Memory B cell (primary cell): ENCODE results near the gene TM9SF1.
"Not testable (repeated sequence)": the region's sequence is repeated elsewhere in the genome, so short reads cannot be mapped to it uniquely, and the experiment has no call there.

ENCODE experiments used
- ATAC-seq: fragments of 150-1000 bp; cut with Tn5 transposase; 2 replicates; pipeline ENCODE4 v1.10.0; 2021; ENCODE audit warnings: low read depth, mild to moderate bottlenecking, moderate library complexity
- DNase-seq, 2 donors: peaks; one replicate each; pipeline ENCODE4 v3.0.0; 2022; ENCODE audit warnings: low spot score in 2 of 2
- H3K27ac Mint-ChIP-seq: one replicate; pipeline ENCODE4 v1.8.0; 2022; ENCODE audit warnings: mild to moderate bottlenecking, moderate library complexity, mixed read lengths
- H3K27me3 Mint-ChIP-seq: one replicate; pipeline ENCODE4 v1.8.0; 2022; ENCODE audit warnings: mixed read lengths
- H3K36me3 Mint-ChIP-seq: one replicate; pipeline ENCODE4 v1.8.0; 2022; ENCODE audit warnings: mild to moderate bottlenecking, mixed read lengths
- H3K4me1 Mint-ChIP-seq: one replicate; pipeline ENCODE4 v1.8.0; 2022; ENCODE audit warnings: mixed read lengths
- H3K4me3 Mint-ChIP-seq: one replicate; pipeline ENCODE4 v1.8.0; 2022; ENCODE audit warnings: mild to moderate bottlenecking, moderate library complexity, mixed read lengths
- H3K9me3 Mint-ChIP-seq: one replicate; pipeline ENCODE4 v1.8.0; 2022; ENCODE audit warnings: mixed read lengths

Gene TM9SF1

GRCh38 chr14:24213866-24214662, 18.8 kb upstream of the TM9SF1 start:
- Mint-ChIP-seq H3K4me1 (peaks cover 33% of the 10 kb centered on the region), H3K9me3 (no peaks in the 10 kb centered on the region), H3K4me3 (peak overlapping the region; percentile 95), H3K36me3 (peaks cover 16% of the 10 kb centered on the region), H3K27ac (peak overlapping the region; percentile 99), H3K27me3 (no peaks in the 10 kb centered on the region)
- no peak for DNase-seq
- ATAC-seq = no peak

GRCh38 chr14:24212924-24213865, 18.0 kb upstream of the TM9SF1 start, which contains the start of gene CHMP4A:
Gene CHMP4A (minus strand): TSS chr14:24213488. CDS start chr14:24213439, 49 bp downstream.
- Mint-ChIP-seq H3K36me3 (peaks cover 19% of the 10 kb centered on the region), H3K4me1 (peaks cover 33% of the 10 kb centered on the region)

GRCh38 chr14:24211311-24211710, 16.1 kb upstream of the TM9SF1 start:
- no peak for ATAC-seq
- H3K4me3 Mint-ChIP-seq = no peak overlapping the region
- H3K4me1 Mint-ChIP-seq = peaks cover 37% of the 10 kb centered on the region
- H3K9me3 Mint-ChIP-seq = no peaks in the 10 kb centered on the region
- H3K27me3 Mint-ChIP-seq = no peaks in the 10 kb centered on the region
- DNase-seq = no peak
- H3K27ac Mint-ChIP-seq = peak overlapping the region; percentile 99
- peaks cover 26% of the 10 kb centered on the region for H3K36me3 Mint-ChIP-seq

More at GRCh38 chr14:24212924-24213865, 18.0 kb upstream of the TM9SF1 start, which contains the start of gene CHMP4A:
- no peaks in the 10 kb centered on the region for H3K9me3 Mint-ChIP-seq
- H3K27ac Mint-ChIP-seq = peak within 1 kb of the TSS; percentile 99
- peak within 1 kb of the TSS; percentile 95 for H3K4me3 Mint-ChIP-seq
- no peaks in the 10 kb centered on the region for H3K27me3 Mint-ChIP-seq
- peak; percentile 76 for ATAC-seq
- DNase-seq = peak; percentile 85 to 91

- H3K4me1 Mint-ChIP-seq = peaks cover 33% of the 10 kb centered on the region
- H3K36me3 Mint-ChIP-seq = peaks cover 45% of the 10 kb centered on the region
- H3K9me3 Mint-ChIP-seq = peaks cover 6% of the 10 kb centered on the region
- H3K4me3 Mint-ChIP-seq = no peak overlapping the region
- DNase-seq (no peak), ATAC-seq (no peak)
- no peak overlapping the region for H3K27ac Mint-ChIP-seq
- no peaks in the 10 kb centered on the region for H3K27me3 Mint-ChIP-seq
Measured at GRCh38 chr14:24207625-24208024, 12.4 kb upstream of the TM9SF1 start.

- Mint-ChIP-seq H3K4me1 (peaks cover 33% of the 10 kb centered on the region), H3K27ac (no peak overlapping the region), H3K9me3 (peaks cover 6% of the 10 kb centered on the region), H3K27me3 (no peaks in the 10 kb centered on the region), H3K4me3 (no peak overlapping the region), H3K36me3 (peaks cover 48% of the 10 kb centered on the region)
- ATAC-seq (no peak), DNase-seq (no peak)
Measured at GRCh38 chr14:24207104-24207551, 11.9 kb upstream of the TM9SF1 start.

- Mint-ChIP-seq H3K4me3 (no peak overlapping the region), H3K27ac (no peak overlapping the region), H3K36me3 (peaks cover 50% of the 10 kb centered on the region)
Measured at GRCh38 chr14:24206260-24207103, 11.2 kb upstream of the TM9SF1 start.

GRCh38 chr14:24204163-24205146, 9.2 kb upstream of the TM9SF1 start:
- H3K27me3 Mint-ChIP-seq = no peaks in the 10 kb centered on the region
- H3K4me3 Mint-ChIP-seq = no peak overlapping the region
- H3K4me1 Mint-ChIP-seq = peaks cover 25% of the 10 kb centered on the region
- DNase-seq = no peak
- H3K27ac Mint-ChIP-seq = peak overlapping the region; percentile 5
- H3K36me3 Mint-ChIP-seq = peaks cover 49% of the 10 kb centered on the region
- no peak for ATAC-seq
- peaks cover 6% of the 10 kb centered on the region for H3K9me3 Mint-ChIP-seq

More at GRCh38 chr14:24206260-24207103, 11.2 kb upstream of the TM9SF1 start:
- Mint-ChIP-seq H3K4me1 (peaks cover 30% of the 10 kb centered on the region), H3K27me3 (no peaks in the 10 kb centered on the region), H3K9me3 (peaks cover 6% of the 10 kb centered on the region)
- ATAC-seq (no peak), DNase-seq (no peak)

GRCh38 chr14:24203249-24203886, 8.1 kb upstream of the TM9SF1 start:
- H3K27ac Mint-ChIP-seq, H3K4me3 Mint-ChIP-seq, H3K9me3 Mint-ChIP-seq, H3K27me3 Mint-ChIP-seq, ATAC-seq, DNase-seq: not testable (repeated sequence)
- H3K36me3 Mint-ChIP-seq = peaks cover 52% of the 10 kb centered on the region
- peaks cover 35% of the 10 kb centered on the region for H3K4me1 Mint-ChIP-seq

GRCh38 chr14:24202538-24202937, 7.3 kb upstream of the TM9SF1 start:
- H3K27me3 Mint-ChIP-seq, H3K9me3 Mint-ChIP-seq, ATAC-seq, H3K27ac Mint-ChIP-seq, DNase-seq, H3K4me3 Mint-ChIP-seq: not testable (repeated sequence)
- Mint-ChIP-seq H3K36me3 (peaks cover 50% of the 10 kb centered on the region), H3K4me1 (peaks cover 36% of the 10 kb centered on the region)

- Mint-ChIP-seq H3K9me3 (peaks cover 6% of the 10 kb centered on the region), H3K4me3 (no peak overlapping the region), H3K27ac (peak overlapping the region; percentile 80), H3K36me3 (peaks cover 28% of the 10 kb centered on the region), H3K4me1 (peaks cover 39% of the 10 kb centered on the region), H3K27me3 (no peaks in the 10 kb centered on the region)
- no peak for ATAC-seq
- no peak for DNase-seq
Measured at GRCh38 chr14:24198814-24199524, 3.7 kb upstream of the TM9SF1 start.

GRCh38 chr14:24197056-24197450, 1.8 kb upstream of the TM9SF1 start:
- no peak for ATAC-seq

More at GRCh38 chr14:24197056-24197450, 1.8 kb upstream of the TM9SF1 start:
- H3K27me3 Mint-ChIP-seq = no peaks in the 10 kb centered on the region
- peaks cover 38% of the 10 kb centered on the region for H3K4me1 Mint-ChIP-seq
- H3K4me3 Mint-ChIP-seq = peak overlapping the region; percentile 95
- peak overlapping the region; percentile 99 for H3K27ac Mint-ChIP-seq
- no peak for DNase-seq
- H3K36me3 Mint-ChIP-seq = peaks cover 25% of the 10 kb centered on the region
- H3K9me3 Mint-ChIP-seq = no peaks in the 10 kb centered on the region
